NCI-H1417 treated with DMSO at 0.1 percent for 48 hours (cell line): ENCODE data around the gene NIPAL4.
"Not testable (repeated sequence)": the region's sequence is repeated elsewhere in the genome, so short reads cannot be mapped to it uniquely, and the experiment has no call there.

ENCODE experiments used
- DNase-seq: peaks from one replicate; lab custom pipeline; 2025; lab: John Stamatoyannopoulos, UW

NIPAL4 gene

DNA sequence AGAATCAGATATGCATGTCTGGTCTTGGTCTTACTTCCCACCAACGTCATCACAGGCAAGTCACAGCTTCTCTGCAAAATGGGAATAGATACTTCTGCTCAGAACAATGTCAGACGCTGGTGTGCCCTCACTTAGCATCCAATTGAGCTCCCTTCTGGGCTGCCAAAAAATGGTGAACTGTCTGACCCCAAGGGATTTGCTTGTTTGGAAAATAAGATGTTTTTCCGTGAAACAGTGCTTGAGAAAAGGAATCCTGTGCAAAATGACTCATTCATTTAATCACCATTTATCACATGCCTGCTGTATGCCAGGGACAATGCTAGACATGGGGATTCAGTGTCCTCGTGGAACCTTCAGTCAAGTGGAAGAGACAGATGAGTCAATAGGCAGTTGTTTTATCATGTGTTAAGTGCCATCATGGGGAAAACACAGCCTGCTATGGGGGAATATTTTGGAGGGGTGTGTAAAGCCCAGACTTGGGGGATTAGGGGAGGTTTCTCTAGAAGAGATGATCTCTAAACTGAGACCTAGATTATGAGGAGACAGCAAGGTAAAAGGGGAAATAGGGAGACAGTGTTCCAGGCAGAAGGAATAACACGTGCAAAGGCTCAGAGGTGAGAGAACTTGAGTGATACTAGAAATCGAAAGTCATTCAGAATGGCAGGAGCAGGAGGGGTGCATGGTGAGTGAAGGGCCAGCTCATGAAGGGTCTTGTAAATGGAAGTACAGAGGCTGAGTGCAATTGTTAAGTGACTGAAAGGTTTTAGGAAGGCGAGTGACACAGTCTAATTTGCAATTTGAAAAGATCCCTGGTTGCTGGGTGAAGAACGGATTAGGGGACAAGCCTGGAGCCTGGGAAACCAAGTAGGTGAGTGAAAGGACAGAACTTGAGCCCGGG is 3.9 kb downstream of the NIPAL4 start:
- DNase-seq: no peak

DNA sequence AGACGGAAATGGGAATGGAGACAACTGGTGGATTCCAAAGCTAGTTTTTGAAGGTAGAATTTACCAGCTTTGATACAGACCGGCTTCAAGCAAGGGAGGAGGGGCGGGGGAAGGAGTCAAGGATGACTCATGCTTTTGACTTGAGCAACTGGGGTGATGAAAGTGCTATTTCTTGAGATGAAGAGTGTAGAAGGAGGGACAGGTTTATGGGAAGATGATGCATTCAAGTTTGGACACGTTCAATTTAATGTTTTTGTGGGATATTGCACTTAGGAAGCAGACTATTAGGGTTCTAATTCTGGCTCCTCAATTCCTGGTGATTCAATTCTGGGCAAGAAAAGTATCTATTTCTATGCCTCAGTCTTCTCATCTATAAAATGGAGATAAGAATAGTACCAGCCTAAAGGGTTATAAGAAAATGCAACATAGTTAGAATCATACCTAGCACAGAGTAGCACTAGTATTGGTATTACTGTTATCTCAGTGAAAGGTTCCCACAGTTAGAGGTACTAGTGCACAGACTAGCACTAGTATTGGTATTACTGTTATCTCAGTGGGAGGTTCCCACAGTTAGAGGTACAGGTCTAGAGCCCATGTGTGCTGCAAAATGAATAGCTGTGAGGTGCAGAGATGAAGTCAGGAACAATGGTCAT is 4.6 kb downstream of the NIPAL4 start:
- DNase-seq: no peak

DNA sequence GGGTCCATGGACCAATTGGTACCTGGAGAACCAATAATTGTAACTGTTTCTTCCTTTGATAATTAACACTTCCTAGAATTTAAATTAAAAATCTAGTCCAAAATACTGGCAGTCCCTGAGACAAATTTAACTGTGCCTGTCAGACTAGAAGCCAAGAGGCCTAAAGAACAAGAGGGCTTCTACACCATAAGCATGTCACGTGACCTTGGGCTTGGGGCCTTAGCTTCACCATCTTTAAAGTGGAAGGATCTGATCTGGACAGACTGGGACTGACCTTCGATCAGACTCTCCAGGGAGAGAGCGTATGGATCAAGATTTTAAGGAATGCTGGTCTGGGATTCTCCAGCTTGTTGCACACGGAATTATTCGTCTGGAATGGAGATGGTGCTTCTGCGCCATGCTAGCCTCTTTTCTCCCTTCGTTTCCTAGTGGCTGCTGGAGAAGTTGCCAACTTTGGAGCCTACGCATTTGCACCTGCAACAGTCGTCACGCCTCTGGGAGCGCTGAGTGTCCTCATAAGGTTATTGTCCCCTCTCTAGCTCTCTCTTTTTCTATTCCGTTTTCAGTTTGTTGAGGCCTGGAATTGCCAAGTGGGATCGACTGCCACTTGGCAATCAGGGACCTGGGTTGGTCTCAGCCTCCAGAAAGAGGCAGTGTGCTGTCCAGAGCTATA is 8.4 kb downstream of the NIPAL4 start:
- DNase-seq: no peak

GRCh38 chr5:157469073-157469472 is 9.1 kb downstream of the NIPAL4 start:
- no peak for DNase-seq

GRCh38 chr5:157469687-157470086 is 9.7 kb downstream of the NIPAL4 start:
- DNase-seq: no peak

GRCh38 chr5:157470631-157471030 is 10.6 kb downstream of the NIPAL4 start:
- no peak for DNase-seq

- DNase-seq: no peak
Measured at GRCh38 chr5:157471709-157472108, 11.7 kb downstream of the NIPAL4 start.

DNA sequence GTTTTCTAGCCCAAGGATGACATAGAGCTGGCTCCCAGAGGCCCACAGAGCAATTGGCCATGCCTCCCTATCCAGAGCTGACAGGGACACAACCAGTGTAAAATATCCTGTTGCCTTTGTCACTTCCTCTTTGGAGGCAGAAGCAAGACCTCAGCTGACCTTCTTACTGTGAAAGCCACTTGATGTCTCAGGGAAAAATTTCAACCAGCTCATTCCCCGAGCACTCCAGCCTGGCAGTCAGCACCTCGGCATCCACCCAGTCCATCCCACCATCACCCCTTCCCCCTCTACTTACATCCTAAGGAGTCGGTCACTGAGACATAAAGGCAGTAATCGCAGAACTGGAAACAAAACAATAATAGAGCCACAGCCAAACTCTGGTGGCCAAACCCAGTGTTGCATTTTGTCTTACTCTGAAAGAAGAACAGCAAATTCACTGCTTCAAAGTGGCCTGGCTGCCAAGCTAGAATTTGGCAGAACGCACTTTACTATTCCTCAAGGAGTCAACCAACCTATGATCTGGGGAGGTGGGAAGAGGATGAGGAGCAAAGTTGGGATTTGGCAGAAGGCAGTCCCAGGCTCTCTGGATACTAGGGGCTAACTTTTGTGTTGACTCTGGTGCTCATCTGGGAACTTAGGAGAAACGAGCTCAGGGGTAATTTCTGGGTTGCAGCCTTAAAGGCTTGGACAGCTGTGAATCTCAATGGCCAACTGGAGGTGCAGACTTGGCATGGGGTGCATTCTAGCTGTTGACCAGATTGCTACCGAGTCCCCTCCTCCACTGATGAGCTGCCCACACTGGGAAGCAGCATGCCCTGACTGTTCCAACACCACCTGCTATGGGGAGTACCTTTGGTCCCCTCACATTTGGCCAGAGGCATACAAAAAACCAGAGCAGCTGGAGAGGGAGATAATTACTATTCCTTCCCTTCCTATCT is 13.6 kb downstream of the NIPAL4 start:
- DNase-seq: no peak

DNA sequence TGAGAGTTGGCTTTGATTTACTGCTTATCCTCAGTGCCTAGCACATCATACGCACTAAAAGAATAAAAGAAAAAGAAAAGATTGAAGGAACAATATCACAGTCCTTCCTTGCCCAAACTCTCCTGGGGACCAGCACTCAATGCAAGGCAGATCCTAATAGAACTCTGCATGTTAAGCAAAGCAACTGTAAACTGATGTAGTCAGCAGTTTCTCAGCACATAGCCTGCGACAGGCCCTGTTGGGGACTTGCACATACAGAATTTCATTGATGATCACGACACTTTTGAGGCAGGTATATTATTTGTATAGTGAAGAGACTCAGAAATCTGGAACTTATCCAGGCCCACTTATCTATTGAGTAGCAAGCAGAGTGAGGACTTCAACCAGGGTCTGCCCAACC is 15.4 kb downstream of the NIPAL4 start:
- no peak for DNase-seq

DNA sequence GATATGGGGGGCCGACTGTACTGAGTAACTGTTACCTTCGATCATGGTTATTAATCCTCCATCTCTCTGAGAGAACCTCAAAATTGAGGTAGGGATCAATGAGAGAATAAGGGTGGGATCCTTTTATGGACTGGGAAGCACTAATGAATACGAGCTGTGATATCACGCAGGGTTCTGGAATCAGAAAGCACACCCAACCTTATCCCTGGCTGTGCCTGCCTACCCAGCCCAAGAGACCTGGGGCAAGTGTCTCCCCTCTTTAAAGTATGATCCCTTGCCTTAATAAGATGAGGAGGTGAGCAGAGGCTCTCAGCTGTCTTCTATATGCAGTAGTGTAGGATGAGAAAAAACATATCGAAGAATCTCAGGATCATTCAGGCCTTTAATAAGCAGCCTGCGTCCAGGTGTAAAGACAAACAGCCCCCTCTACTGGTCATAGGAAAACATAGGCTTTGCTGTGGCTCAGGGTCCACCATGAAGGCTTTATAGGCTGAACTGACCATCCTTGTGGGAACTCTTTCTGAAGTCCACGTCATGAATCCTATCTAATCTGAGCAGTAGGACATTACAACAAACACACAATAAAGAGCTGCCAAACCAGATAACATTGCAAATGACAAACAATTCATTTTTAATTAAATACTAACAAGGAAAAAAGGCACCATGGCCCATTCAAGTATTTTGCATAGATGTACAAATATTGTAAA is 16.8 kb downstream of the NIPAL4 start:
- DNase-seq: no peak

GRCh38 chr5:157477814-157478494 is 17.9 kb downstream of the NIPAL4 start:
- no peak for DNase-seq

DNA sequence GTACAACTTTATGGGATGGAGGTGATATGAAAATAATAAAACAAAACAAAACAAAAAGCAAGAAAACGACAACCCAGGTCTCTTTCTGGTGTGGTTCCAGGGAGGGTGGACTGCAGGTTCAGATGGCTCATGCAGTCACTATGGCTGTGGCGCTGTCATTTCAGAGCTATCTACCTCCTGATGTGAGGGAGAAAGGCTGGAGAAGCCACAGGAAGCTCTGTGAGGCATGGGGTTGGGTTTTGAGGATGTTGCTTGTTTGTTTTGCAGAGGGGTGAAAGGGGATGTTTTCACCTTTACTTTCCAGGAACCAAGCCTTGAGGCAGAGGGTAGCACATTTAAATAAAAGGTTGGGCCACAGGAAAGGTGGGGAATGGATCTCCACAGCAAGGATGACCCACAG is 18.7 kb downstream of the NIPAL4 start:
- no peak for DNase-seq

DNA sequence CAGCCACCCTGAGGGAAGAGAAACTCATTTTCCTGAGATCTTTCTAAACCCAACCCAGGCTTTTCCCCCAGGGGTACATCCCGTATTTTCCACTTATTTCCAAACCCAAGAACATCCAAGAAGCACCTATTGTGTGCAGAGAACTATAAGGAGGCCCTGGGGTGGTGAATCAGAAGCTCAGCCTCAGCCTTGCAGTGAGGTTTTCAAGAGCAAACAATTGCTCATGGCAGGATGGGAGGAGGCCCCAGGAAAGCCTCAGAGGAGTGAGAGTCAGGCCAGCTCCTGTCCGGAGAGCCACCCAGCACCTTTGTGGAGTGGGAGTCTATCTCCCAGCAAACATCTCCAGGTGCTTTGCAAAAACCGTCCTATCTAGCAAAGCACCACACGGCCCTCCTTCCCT is 19.2 kb downstream of the NIPAL4 start:
- no peak for DNase-seq

DNA sequence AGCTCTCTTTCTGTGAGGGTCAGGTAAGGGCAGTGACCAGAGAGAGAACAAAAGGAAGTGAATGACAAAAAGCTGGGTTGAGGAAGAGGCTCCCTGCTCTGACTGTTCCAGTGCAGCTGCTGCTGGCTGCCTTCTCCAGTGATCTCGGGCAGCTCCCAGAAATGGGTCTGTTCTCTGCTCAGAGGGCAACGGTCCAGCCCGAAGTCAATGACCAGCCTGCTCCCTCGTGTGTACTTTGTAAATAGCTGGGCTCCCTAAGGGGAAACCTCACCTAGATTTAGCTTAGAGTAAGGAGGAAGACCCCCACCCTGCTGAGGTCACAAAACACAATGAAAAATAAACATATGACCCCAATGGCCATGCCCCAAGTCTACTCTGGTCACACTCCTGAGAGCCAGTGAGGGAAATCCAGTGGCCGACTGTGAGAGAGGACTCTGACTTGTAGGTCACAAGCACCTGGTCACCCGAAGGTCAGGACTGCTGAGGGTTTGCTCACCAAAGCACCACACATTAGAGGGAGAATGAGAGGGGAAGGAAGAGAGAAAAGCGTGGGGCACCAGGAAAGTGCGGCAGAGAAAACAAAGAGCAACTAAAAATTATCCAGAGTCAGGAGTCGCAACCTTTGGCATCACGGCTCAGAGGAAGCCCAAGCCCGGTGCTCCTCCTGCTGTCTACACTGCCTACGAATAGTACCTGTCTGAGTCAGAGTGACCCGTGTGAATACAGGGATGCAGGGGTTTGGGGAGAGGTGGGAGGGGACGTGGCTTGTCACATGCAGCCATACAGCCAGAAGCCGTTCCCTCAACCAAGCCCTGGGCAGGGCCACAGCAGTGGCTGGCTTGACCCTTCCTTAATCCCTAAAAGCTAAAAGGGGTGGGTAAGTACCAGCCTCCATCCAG is 19.8 kb downstream of the NIPAL4 start:
- DNase-seq: no peak

DNA sequence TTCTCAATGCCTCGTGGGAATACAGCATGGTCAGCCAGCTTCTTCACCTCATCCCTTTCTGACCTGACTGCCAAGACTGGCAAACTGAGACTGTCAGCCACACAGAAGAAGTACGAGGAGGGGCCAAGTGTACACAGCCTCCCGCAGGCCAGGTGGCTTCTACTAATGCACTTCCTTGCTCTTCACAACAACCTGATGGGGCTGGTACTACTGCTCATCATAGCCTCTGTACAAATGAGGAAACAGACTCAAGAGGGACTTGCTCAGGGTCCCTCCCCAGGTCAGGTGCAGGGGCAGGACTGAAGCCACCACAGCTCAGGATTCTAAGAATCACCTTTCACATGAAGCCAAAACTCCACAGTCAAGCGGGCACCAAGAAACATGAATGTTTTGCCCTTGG is 21.3 kb downstream of the NIPAL4 start:
- DNase-seq: no peak

DNA sequence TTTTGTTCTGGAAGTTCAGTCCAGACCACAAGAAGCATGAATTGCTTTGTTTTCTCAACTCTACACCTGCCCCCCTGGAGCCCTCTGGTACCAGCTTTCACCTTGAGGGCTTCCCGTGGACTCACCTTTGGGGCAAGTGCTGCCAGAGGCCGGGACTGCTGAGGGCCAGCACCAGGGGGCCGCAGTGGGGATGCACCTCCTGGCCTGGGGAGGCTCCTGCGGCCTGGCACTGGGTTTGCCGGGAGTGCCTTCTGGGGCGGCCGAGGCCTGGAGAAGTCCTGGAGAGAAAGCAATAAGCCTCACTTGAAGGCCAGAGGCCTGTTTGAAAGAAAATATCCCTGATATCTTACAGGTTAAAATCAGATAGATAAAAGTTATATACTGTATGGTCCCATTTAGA is 21.7 kb downstream of the NIPAL4 start:
- DNase-seq: no peak

DNA sequence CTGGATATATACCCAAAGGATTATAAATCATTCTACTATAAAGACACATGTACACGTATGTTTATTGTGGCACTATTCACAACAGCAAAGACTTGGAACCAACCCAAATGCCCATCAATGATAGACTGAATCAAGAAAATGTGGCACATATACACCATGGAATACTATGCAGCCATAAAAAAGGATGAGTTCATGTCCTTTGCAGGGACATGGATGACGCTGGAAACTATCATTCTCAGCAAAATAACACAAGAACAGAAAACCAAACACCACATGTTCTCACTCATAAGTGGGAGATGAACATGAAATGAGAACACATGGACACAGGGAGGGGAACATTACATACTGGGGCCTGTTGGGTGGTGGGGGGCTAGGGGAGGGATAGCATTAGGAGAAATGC is 22.7 kb downstream of the NIPAL4 start:
- not testable (repeated sequence) for DNase-seq

GRCh38 chr5:157484768-157485167 is 24.8 kb downstream of the NIPAL4 start:
- DNase-seq: no peak

DNA sequence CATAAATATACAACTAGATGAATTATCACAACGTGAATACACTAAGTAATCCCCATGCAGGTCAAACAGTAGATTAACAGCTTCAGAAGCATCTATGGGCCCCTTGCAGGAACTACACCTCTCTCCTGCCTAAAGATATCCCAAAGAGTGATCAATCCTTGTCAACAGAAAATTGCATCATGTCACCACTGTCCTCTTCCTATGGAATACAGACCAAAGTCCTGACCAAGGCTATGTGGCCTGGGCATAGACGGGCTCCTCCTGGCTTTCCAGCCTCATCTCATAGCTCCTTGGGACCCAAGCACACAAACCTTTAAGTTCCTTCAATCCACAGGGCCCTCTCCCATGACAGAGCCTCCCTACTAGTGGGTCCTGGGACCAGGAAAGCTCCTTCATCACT is 25.3 kb downstream of the NIPAL4 start:
- DNase-seq: no peak

DNA sequence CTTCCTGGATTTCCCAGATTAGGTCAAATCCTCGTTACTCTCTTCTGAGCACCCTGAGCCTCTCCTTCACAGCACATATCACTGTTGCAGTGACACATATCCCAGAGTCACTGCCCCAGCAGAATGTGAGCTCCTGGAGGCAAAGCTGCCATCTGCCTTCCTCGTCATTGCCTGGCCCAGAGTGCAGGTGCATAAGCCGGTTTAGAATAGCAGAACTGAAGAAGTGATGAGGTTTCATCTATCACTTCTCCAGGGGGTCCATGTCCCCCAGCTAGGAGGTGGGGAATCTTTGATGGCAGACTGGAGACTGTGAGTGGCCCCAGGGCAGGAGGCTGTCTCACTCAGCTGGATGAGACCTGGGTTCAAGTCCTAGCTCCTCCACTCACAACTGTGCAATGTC is 25.8 kb downstream of the NIPAL4 start:
- DNase-seq: no peak
